Mucosa of stomach (tissue), 1 donor: Measurements from ENCODE around the gene DNTTIP2.

ENCODE experiments used
- H3K27me3 ChIP-seq: one replicate; pipeline ENCODE4 v1.7.0; 2013; ENCODE audit warnings: mild to moderate bottlenecking, low read length; ENCODE audit not compliant: control insufficient read depth, insufficient read depth
- H3K36me3 ChIP-seq: one replicate; pipeline ENCODE4 v1.7.0; 2013; ENCODE audit warnings: low read length; ENCODE audit not compliant: control insufficient read depth, insufficient read depth
- H3K4me1 ChIP-seq: one replicate; pipeline ENCODE4 v1.7.0; 2013; ENCODE audit warnings: mild to moderate bottlenecking, low read length; ENCODE audit not compliant: control insufficient read depth, insufficient read depth
- H3K4me3 ChIP-seq: one replicate; pipeline ENCODE4 v1.7.0; 2013; ENCODE audit warnings: low read length
- H3K9ac ChIP-seq: one replicate; pipeline ENCODE4 v1.7.0; 2013; ENCODE audit warnings: mild to moderate bottlenecking, low read length, moderate library complexity
- H3K9me3 ChIP-seq: one replicate; pipeline ENCODE4 v1.7.0; 2013; ENCODE audit warnings: mild to moderate bottlenecking, low read length, moderate library complexity; ENCODE audit not compliant: control insufficient read depth
- donor health status: Pancreatic carcinoma.

The DNTTIP2 gene

GRCh38 chr1:93829061-93829460, 49.9 kb downstream of the DNTTIP2 start:
- Histone ChIP-seq H3K9me3 (no peaks in the 10 kb centered on the region), H3K9ac (no peak overlapping the region), H3K4me1 (no peaks in the 10 kb centered on the region), H3K27me3 (no peaks in the 10 kb centered on the region), H3K4me3 (no peak overlapping the region), H3K36me3 (no peaks in the 10 kb centered on the region)

GRCh38 chr1:93828367-93828755, 50.6 kb downstream of the DNTTIP2 start:
- H3K36me3 ChIP-seq = no peaks in the 10 kb centered on the region
- H3K4me1 ChIP-seq = no peaks in the 10 kb centered on the region
- H3K4me3 ChIP-seq = no peak overlapping the region
- no peaks in the 10 kb centered on the region for H3K9me3 ChIP-seq
- H3K9ac ChIP-seq = no peak overlapping the region
- H3K27me3 ChIP-seq = no peaks in the 10 kb centered on the region

- no peak overlapping the region for H3K4me3 ChIP-seq
- no peaks in the 10 kb centered on the region for H3K27me3 ChIP-seq
- no peak overlapping the region for H3K9ac ChIP-seq
- H3K9me3 ChIP-seq = no peaks in the 10 kb centered on the region
- H3K4me1 ChIP-seq = no peaks in the 10 kb centered on the region
- H3K36me3 ChIP-seq = no peaks in the 10 kb centered on the region
These were observed 51.2 kb downstream of the DNTTIP2 start for GRCh38 chr1:93827633-93828366.

GRCh38 chr1:93827128-93827527, 51.9 kb downstream of the DNTTIP2 start:
- no peaks in the 10 kb centered on the region for H3K27me3 ChIP-seq
- no peaks in the 10 kb centered on the region for H3K36me3 ChIP-seq
- no peaks in the 10 kb centered on the region for H3K4me1 ChIP-seq
- no peak overlapping the region for H3K4me3 ChIP-seq
- H3K9me3 ChIP-seq = no peaks in the 10 kb centered on the region
- H3K9ac ChIP-seq = no peak overlapping the region

GRCh38 chr1:93824834-93825233, 54.2 kb downstream of the DNTTIP2 start:
- Histone ChIP-seq H3K4me3 (no peak overlapping the region), H3K27me3 (no peaks in the 10 kb centered on the region), H3K9ac (no peak overlapping the region), H3K4me1 (no peaks in the 10 kb centered on the region), H3K36me3 (no peaks in the 10 kb centered on the region), H3K9me3 (no peaks in the 10 kb centered on the region)

- Histone ChIP-seq H3K4me1 (no peaks in the 10 kb centered on the region), H3K27me3 (no peaks in the 10 kb centered on the region), H3K36me3 (no peaks in the 10 kb centered on the region), H3K9me3 (no peaks in the 10 kb centered on the region), H3K9ac (no peak overlapping the region), H3K4me3 (no peak overlapping the region)
These were observed 56.1 kb downstream of the DNTTIP2 start for GRCh38 chr1:93822730-93823425.

- H3K9ac ChIP-seq = no peak overlapping the region
- H3K9me3 ChIP-seq = no peaks in the 10 kb centered on the region
- no peak overlapping the region for H3K4me3 ChIP-seq
- H3K27me3 ChIP-seq = no peaks in the 10 kb centered on the region
- no peaks in the 10 kb centered on the region for H3K36me3 ChIP-seq
- H3K4me1 ChIP-seq = no peaks in the 10 kb centered on the region
These were observed 57.4 kb downstream of the DNTTIP2 start for GRCh38 chr1:93821423-93822144.

- Histone ChIP-seq H3K36me3 (no peaks in the 10 kb centered on the region), H3K4me1 (no peaks in the 10 kb centered on the region), H3K4me3 (no peak overlapping the region), H3K9ac (no peak overlapping the region), H3K27me3 (no peaks in the 10 kb centered on the region), H3K9me3 (no peaks in the 10 kb centered on the region)
These were observed 58.2 kb downstream of the DNTTIP2 start for GRCh38 chr1:93820554-93821422.

- H3K36me3 ChIP-seq = no peaks in the 10 kb centered on the region
- H3K27me3 ChIP-seq = no peaks in the 10 kb centered on the region
- H3K4me1 ChIP-seq = no peaks in the 10 kb centered on the region
- no peaks in the 10 kb centered on the region for H3K9me3 ChIP-seq
- H3K9ac ChIP-seq = no peak overlapping the region
- H3K4me3 ChIP-seq = no peak overlapping the region
These were observed 60.4 kb downstream of the DNTTIP2 start for GRCh38 chr1:93818570-93818959.

GRCh38 chr1:93817819-93818569, 61.0 kb downstream of the DNTTIP2 start:
- H3K4me3 ChIP-seq = no peak overlapping the region
- no peaks in the 10 kb centered on the region for H3K27me3 ChIP-seq
- no peaks in the 10 kb centered on the region for H3K9me3 ChIP-seq
- no peaks in the 10 kb centered on the region for H3K36me3 ChIP-seq
- H3K4me1 ChIP-seq = peaks cover 4% of the 10 kb centered on the region
- no peak overlapping the region for H3K9ac ChIP-seq

- Histone ChIP-seq H3K4me1 (peaks cover 4% of the 10 kb centered on the region), H3K27me3 (no peaks in the 10 kb centered on the region), H3K36me3 (no peaks in the 10 kb centered on the region), H3K4me3 (no peak overlapping the region), H3K9ac (no peak overlapping the region), H3K9me3 (no peaks in the 10 kb centered on the region)
These were observed 61.9 kb downstream of the DNTTIP2 start for GRCh38 chr1:93816970-93817678.
